Measurements from ENCODE around the gene RND1. TPM values are rescaled to one million over a fixed set of nuclear protein-coding genes. Genes with fewer than 3 reads are reported as not detected.

RND1 gene
- polyA plus RNA-seq, 2 of the 4 experiments (the other 2 are of a cell fraction): 26.5 to 37.8 TPM

- no peak for TF ChIP-seq FOXS1 (CRISPR knock-in tag; IDR thresholded peaks at IDR 0.05)
- no peak for TF ChIP-seq RARB (CRISPR knock-in tag; IDR thresholded peaks at IDR 0.05)
- TF ChIP-seq MAX (IDR thresholded peaks at IDR 0.05): no peak
Observed at GRCh38 chr12:48868451-48868850, 2.8 kb upstream of the RND1 start (continued).

GRCh38 chr12:48866052-48866711, 512 bp upstream of the RND1 start:
- H3K27ac ChIP-seq: peak overlapping the region; percentile 83 to 86
- peak overlapping the region; percentile 84 for H3K4me2 ChIP-seq
- ChIA-PET POLR2A (interaction anchor here (0.6 to 5.5 kb wide), 24 partner anchors 9 to 264 kb away, joined by 3 to 157 read pairs (median 6); partner anchors contain the start of genes ARF3, DDX23 and FKBP11), CTCF (interaction anchor here (0.6 to 33.1 kb wide), 8 partner anchors 4 to 128 kb away, joined by 3 to 1365 read pairs (median 4); partner anchors contain the start of genes DDX23, FKBP11 and RND1)
- WGBS (ENCODE audit: missing lambda C conversion rate): 52% methylated on average over 6 of the region's 6 CpGs
- DNase-seq (ENCODE audit: low read depth in 1 of 2, low spot score in 1 of 2) (no peak), FAIRE-seq (no peak), ATAC-seq (peak; percentile 39 to 53)
- no peaks in the 10 kb centered on the region for H3K9me3 ChIP-seq
- H3K4me1 ChIP-seq: peaks cover 63% of the 10 kb centered on the region
- peak overlapping the region; percentile 68 for H3K4me3 ChIP-seq
- TF ChIP-seq HOXA7 (CRISPR knock-in tag; IDR thresholded peaks at IDR 0.05) (no peak; the same call in 1 of the 2 replicates), TFCP2L1 (CRISPR knock-in tag; IDR thresholded peaks at IDR 0.05) (no peak), ZC3H11A (IDR thresholded peaks at IDR 0.05) (peak; percentile 100), JUN (IDR thresholded peaks at IDR 0.05) (no peak; a peak in 1 of 5 replicates), MAZ (IDR thresholded peaks at IDR 0.05; ENCODE audit: borderline replicate concordance, low read depth, low read length) (no peak), FOSB (CRISPR knock-in tag; IDR thresholded peaks at IDR 0.05) (peak; percentile 45; the same call in 1 of the 2 replicates), KDM1A (IDR thresholded peaks at IDR 0.05; ENCODE audit: low read depth) (no peak), MAFK (IDR thresholded peaks at IDR 0.05; ENCODE audit: partially characterized antibody) (no peak)

- ChIA-PET CTCF (interaction anchor here (0.6 to 33.1 kb wide), 5 partner anchors 1 to 119 kb away, joined by 3 to 1365 read pairs (median 311); partner anchors contain the start of genes DDX23, FKBP11 and RND1), POLR2A (interaction anchor here (5.3 to 5.5 kb wide), 2 partner anchors 11 to 18 kb away, joined by 126 to 157 read pairs; partner anchors contain the start of gene DDX23)
- TF ChIP-seq HEYL (CRISPR knock-in tag; IDR thresholded peaks at IDR 0.05) (no peak), MAZ (IDR thresholded peaks at IDR 0.05; ENCODE audit: borderline replicate concordance, low read depth, low read length) (no peak), ZNF302 (CRISPR knock-in tag; IDR thresholded peaks at IDR 0.05) (no peak), TFCP2L1 (CRISPR knock-in tag; IDR thresholded peaks at IDR 0.05) (no peak), NPAS2 (CRISPR knock-in tag; IDR thresholded peaks at IDR 0.05; ENCODE audit: borderline replicate concordance) (no peak), CEBPB (IDR thresholded peaks at IDR 0.05) (no peak), JUN (IDR thresholded peaks at IDR 0.05) (no peak), HES2 (IDR thresholded peaks at IDR 0.05) (no peak), BHLHE40 (IDR thresholded peaks at IDR 0.05; ENCODE audit: low read depth, low read length) (no peak), BCL3 (IDR thresholded peaks at IDR 0.05) (no peak), USF2 (IDR thresholded peaks at IDR 0.05) (no peak), EHMT2 (IDR thresholded peaks at IDR 0.05; ENCODE audit: low read depth) (no peak), FOXS1 (CRISPR knock-in tag; IDR thresholded peaks at IDR 0.05) (no peak), ZSCAN20 (CRISPR knock-in tag; IDR thresholded peaks at IDR 0.05) (no peak)
- TF ChIP-seq, protein P1, sequence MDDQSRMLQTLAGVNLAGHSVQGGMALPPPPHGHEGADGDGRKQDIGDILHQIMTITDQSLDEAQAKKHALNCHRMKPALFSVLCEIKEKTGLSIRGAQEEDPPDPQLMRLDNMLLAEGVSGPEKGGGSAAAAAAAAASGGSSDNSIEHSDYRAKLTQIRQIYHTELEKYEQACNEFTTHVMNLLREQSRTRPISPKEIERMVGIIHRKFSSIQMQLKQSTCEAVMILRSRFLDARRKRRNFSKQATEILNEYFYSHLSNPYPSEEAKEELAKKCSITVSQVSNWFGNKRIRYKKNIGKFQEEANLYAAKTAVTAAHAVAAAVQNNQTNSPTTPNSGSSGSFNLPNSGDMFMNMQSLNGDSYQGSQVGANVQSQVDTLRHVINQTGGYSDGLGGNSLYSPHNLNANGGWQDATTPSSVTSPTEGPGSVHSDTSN (IDR thresholded peaks at IDR 0.05): no peak
- TF ChIP-seq, protein P2, sequence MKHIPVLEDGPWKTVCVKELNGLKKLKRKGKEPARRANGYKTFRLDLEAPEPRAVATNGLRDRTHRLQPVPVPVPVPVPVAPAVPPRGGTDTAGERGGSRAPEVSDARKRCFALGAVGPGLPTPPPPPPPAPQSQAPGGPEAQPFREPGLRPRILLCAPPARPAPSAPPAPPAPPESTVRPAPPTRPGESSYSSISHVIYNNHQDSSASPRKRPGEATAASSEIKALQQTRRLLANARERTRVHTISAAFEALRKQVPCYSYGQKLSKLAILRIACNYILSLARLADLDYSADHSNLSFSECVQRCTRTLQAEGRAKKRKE (CRISPR knock-in tag; IDR thresholded peaks at IDR 0.05; ENCODE audit: low read depth): no peak
Observed at GRCh38 chr12:48863291-48863690, 2.4 kb downstream of the RND1 start.

More at GRCh38 chr12:48863291-48863690, 2.4 kb downstream of the RND1 start:
- ATAC-seq (no peak), FAIRE-seq (no peak), DNase-seq (ENCODE audit: low read depth in 1 of 2, low spot score in 1 of 2) (no peak)
- H3K4me2 ChIP-seq: peak overlapping the region; percentile 84
- peak overlapping the region in 1 of 2 experiments; percentile 86; a peak in 1 of 6 replicates for H3K27ac ChIP-seq
- WGBS (ENCODE audit: missing lambda C conversion rate): 61% methylated on average over 4 of the region's 4 CpGs
- H3K4me3 ChIP-seq: peak overlapping the region; percentile 68
- peaks cover 58% of the 10 kb centered on the region for H3K4me1 ChIP-seq
- H3K9me3 ChIP-seq: no peaks in the 10 kb centered on the region
